ENCODE results near the gene RBPJL. TPM values are rescaled to one million over a fixed set of nuclear protein-coding genes. Genes with fewer than 3 reads are reported as not detected.
A peak's percentile ranks its signal among the peaks of the same experiment; 100 is the strongest.

Gene RBPJL
- total RNA-seq, 2 experiments from 2014 or later = not detected

- ChIA-PET CTCF (ENCODE audit: unreplicated experiment) (interaction anchor here (0.8 to 1.5 kb wide), 2 partner anchors 119 to 134 kb away, joined by 3 read pairs; no protein-coding TSS in a partner anchor), POLR2A (interaction anchor here (0.7 to 1.5 kb wide), 3 partner anchors 50 to 214 kb away, joined by 3 to 4 read pairs (median 3); no protein-coding TSS in a partner anchor)
- Histone ChIP-seq H3K4me3 (ENCODE audit: low read depth, low read length, poor library complexity, severe bottlenecking) (no peak overlapping the region), H3K79me2 (ENCODE audit: insufficient read depth, low read depth, low read length) (no peaks in the 10 kb centered on the region), H3K4me2 (ENCODE audit: low read length) (0 out of 2 replicates have a peak overlapping the region, but pooled peaks have one; percentile 57), H3K27ac (ENCODE audit: low read depth, low read length, poor library complexity, severe bottlenecking) (no peak overlapping the region), H2AFZ (ENCODE audit: low read length) (no peak overlapping the region), H3K9me3 (ENCODE audit: low read length) (peaks cover 5% of the 10 kb centered on the region; the same call in 1 of the 2 replicates), H3K4me1 (ENCODE audit: insufficient read depth, low read length, poor library complexity, severe bottlenecking) (peaks cover 45% of the 10 kb centered on the region), H3K36me3 (ENCODE audit: insufficient read depth, low read length) (no peaks in the 10 kb centered on the region), H4K20me1 (ENCODE audit: insufficient read depth, low read length) (no peaks in the 10 kb centered on the region), H3K9me2 (ENCODE audit: insufficient read depth, low read length) (no peaks in the 10 kb centered on the region)
- DNase-seq (ENCODE audit: low spot score) = no peak
- BruUV-seq (replicated peaks) = no TSS peak
- intact Hi-C loops (cut with micrococcal nuclease; ENCODE audit: unreplicated experiment) = no loop called here
- TF ChIP-seq CTCF (conservative IDR thresholded peaks at IDR 0.05; ENCODE audit: low read length) (no peak), EZH2phosphoT487 (IDR thresholded peaks at IDR 0.05; ENCODE audit: borderline replicate concordance, low read depth, low read length) (no peak)
Measured at GRCh38 chr20:45318386-45318939, 11.8 kb downstream of the RBPJL start.

- no peak overlapping the region for H3K4me3 ChIP-seq (ENCODE audit: low read depth, low read length, poor library complexity, severe bottlenecking)
- peaks cover 5% of the 10 kb centered on the region; the same call in 1 of the 2 replicates for H3K9me3 ChIP-seq (ENCODE audit: low read length)
- H3K4me1 ChIP-seq (ENCODE audit: insufficient read depth, low read length, poor library complexity, severe bottlenecking) = peaks cover 45% of the 10 kb centered on the region
- H3K9me2 ChIP-seq (ENCODE audit: insufficient read depth, low read length) = no peaks in the 10 kb centered on the region
- H2AFZ ChIP-seq (ENCODE audit: low read length) = peak overlapping the region; percentile 74; the same call in 1 of the 2 replicates
- H3K36me3 ChIP-seq (ENCODE audit: insufficient read depth, low read length) = no peaks in the 10 kb centered on the region
- no peak for DNase-seq (ENCODE audit: low spot score)
- H3K4me2 ChIP-seq (ENCODE audit: low read length) = peak overlapping the region; percentile 57
- no peaks in the 10 kb centered on the region for H3K79me2 ChIP-seq (ENCODE audit: insufficient read depth, low read depth, low read length)
- H4K20me1 ChIP-seq (ENCODE audit: insufficient read depth, low read length) = no peaks in the 10 kb centered on the region
- ChIA-PET CTCF (ENCODE audit: unreplicated experiment) (interaction anchor here (0.8 to 1.5 kb wide), 2 partner anchors 119 to 133 kb away, joined by 3 read pairs; no protein-coding TSS in a partner anchor), POLR2A (interaction anchor here (0.7 to 1.5 kb wide), 2 partner anchors 49 to 165 kb away, joined by 3 to 4 read pairs; no protein-coding TSS in a partner anchor)
- intact Hi-C loops (cut with micrococcal nuclease; ENCODE audit: unreplicated experiment) = no loop called here
- no TSS peak for BruUV-seq (replicated peaks)
- no peak overlapping the region for H3K27ac ChIP-seq (ENCODE audit: low read depth, low read length, poor library complexity, severe bottlenecking)
- no peak for TF ChIP-seq CTCF (conservative IDR thresholded peaks at IDR 0.05; ENCODE audit: low read length)
- no peak for TF ChIP-seq EZH2phosphoT487 (IDR thresholded peaks at IDR 0.05; ENCODE audit: borderline replicate concordance, low read depth, low read length)
Measured at GRCh38 chr20:45318948-45319347, 12.3 kb downstream of the RBPJL start.

All from OCI-LY7 (cell line).